ENCODE data around the gene SNRNP70.
A peak's percentile ranks its signal among the peaks of the same experiment; 100 is the strongest.
"Not testable (repeated sequence)": the region's sequence is repeated elsewhere in the genome, so short reads cannot be mapped to it uniquely, and the experiment has no call there.

The SNRNP70 gene

DNA sequence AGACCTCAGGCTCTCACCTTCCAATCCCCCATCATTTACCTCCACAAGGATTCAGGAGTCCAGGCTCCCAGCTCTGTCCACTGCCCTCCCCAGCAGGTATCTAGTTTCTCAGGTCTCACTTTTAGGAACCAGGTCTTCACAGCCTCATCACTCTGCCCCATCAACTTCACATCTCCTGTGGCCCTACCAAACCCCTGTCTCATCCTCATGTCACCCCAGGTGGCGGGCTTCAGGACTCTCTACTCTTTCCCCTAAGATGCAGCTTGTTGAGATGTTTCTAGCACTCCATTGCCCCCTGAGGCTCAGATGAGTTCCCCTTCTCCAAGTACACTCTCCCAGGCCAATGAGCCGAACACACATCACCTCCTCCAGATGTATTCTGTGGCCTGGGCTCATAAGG is 35.6 kb downstream of the SNRNP70 start:
- TF ChIP-seq, protein P1, sequence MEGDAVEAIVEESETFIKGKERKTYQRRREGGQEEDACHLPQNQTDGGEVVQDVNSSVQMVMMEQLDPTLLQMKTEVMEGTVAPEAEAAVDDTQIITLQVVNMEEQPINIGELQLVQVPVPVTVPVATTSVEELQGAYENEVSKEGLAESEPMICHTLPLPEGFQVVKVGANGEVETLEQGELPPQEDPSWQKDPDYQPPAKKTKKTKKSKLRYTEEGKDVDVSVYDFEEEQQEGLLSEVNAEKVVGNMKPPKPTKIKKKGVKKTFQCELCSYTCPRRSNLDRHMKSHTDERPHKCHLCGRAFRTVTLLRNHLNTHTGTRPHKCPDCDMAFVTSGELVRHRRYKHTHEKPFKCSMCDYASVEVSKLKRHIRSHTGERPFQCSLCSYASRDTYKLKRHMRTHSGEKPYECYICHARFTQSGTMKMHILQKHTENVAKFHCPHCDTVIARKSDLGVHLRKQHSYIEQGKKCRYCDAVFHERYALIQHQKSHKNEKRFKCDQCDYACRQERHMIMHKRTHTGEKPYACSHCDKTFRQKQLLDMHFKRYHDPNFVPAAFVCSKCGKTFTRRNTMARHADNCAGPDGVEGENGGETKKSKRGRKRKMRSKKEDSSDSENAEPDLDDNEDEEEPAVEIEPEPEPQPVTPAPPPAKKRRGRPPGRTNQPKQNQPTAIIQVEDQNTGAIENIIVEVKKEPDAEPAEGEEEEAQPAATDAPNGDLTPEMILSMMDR (IDR thresholded peaks at IDR 0.05; ENCODE audit: extremely low read depth, missing control alignments), result no peak

DNA sequence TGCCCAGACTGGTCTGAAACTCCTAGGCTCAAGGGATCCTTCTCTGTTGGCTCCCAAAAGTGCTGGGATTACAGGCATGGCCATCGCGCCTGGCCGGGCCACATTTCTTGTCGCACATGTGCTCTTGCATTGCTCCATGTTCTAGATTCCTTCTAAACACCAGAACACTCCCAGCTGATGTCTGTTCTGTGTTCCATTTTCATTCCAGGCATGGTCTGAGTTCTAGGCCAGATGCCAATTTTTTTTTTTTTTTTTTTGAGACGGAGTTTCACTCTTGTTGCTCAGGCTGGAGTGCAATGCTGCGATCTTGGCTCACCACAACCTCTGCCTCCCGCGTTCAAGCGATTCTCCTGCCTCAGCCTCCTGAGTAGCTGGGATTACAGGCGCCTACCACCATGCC is 36.6 kb downstream of the SNRNP70 start:
- DNase-seq (ENCODE audit: low spot score), result not testable (repeated sequence)

More for the DNA sequence above, 35.6 kb downstream of the SNRNP70 start:
- no peak for DNase-seq (ENCODE audit: low spot score)

DNA sequence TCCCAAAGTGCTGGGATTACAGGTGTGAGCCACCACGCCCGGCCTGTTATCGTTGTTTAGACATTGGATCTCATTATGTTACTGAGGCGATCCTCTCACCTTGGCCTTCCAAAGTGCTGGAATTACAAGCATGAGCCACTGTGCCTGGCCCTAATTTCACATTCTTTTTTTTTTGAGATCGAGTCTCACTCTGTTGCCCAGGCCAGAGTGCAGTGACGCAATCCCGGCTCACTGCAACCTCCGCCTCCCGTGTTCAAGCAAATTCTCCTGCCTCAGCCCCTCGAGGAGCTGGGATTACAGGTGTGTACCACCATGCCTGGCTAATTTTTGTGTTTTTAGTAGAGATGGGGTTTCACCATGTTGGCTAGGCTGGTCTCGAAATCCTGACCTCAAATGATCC is 38.0 kb downstream of the SNRNP70 start:
- not testable (repeated sequence) for DNase-seq (ENCODE audit: low spot score)

DNA sequence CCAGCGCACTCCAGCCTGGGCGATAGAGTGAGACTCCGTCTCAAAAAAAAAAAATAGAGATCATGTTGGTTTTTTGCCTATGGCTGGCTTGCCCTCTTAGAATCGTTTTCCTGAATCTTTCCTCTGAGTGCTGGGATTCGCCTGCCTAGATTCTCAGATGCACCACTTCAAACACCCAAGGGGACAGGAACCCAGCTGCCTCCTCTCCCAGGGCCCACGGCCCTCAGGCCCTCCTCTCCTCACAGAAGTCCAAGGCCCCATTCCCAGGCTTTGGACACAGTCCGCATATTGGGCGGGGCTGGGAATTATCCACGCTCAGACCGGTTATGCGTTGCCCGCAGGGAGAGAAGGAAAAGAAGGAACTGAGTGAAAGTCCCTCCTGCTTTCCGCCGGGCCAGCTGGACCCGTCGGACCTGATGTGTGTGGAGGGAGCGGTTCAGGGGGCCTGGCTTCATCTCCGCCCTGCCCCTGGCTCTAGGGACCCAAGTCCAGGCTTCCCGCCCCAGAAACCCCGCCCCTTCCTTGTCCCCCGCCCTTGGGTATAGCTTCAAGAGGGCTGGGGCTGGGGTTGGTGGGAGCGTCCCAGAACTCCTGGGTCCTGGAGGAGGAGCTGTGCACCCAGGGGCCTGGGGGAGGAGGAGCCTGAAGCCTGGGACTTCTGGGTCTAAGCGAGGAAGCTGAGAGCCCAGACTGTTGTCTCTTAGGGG is 39.9 kb downstream of the SNRNP70 start:
- TF ChIP-seq, protein P1 (IDR thresholded peaks at IDR 0.05; ENCODE audit: extremely low read depth, missing control alignments), result no peak
- no peak for DNase-seq (ENCODE audit: low spot score)

DNA sequence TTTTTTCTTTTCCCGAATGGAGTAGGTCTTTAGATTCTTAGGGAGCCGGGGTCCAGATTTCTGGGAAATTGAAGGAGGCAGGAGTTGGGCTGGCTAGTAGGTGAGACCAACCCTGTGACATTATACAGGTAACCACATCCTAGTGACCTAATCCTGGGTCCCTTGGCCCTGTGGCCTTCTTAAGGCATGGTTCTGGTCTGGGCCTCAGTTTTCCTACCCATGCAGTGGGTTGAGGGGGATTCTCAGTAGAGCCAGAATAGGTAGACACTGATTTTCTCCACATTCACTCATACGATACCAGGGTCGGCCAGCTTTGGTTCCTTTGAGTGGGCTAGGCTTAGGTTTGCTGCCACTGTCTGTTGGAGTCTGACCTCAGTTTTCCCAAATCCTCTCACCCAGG is 41.3 kb downstream of the SNRNP70 start:
- TF ChIP-seq, protein P1 (IDR thresholded peaks at IDR 0.05; ENCODE audit: extremely low read depth, missing control alignments), result no peak
- no peak for DNase-seq (ENCODE audit: low spot score)

DNA sequence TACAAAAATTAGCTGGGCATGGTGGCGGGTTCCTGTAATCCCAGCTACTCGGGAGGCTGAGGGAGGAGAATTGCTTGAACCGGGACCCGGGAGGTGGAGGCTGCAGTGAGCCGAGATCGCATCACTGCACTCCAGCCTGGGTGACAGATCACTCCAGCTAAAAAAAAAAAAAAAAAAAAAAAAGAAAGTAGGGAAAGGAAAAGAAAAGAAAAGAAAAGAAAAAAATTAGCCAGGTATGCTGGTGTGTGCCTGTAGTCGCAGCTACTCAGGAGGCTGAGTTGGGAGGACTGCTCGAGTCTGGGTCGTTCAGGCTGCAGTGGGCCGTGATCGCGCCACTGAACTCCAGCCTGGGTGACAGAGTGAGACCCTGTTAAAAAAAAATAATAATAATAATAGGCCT is 42.0 kb downstream of the SNRNP70 start:
- not testable (repeated sequence) for DNase-seq (ENCODE audit: low spot score)

DNA sequence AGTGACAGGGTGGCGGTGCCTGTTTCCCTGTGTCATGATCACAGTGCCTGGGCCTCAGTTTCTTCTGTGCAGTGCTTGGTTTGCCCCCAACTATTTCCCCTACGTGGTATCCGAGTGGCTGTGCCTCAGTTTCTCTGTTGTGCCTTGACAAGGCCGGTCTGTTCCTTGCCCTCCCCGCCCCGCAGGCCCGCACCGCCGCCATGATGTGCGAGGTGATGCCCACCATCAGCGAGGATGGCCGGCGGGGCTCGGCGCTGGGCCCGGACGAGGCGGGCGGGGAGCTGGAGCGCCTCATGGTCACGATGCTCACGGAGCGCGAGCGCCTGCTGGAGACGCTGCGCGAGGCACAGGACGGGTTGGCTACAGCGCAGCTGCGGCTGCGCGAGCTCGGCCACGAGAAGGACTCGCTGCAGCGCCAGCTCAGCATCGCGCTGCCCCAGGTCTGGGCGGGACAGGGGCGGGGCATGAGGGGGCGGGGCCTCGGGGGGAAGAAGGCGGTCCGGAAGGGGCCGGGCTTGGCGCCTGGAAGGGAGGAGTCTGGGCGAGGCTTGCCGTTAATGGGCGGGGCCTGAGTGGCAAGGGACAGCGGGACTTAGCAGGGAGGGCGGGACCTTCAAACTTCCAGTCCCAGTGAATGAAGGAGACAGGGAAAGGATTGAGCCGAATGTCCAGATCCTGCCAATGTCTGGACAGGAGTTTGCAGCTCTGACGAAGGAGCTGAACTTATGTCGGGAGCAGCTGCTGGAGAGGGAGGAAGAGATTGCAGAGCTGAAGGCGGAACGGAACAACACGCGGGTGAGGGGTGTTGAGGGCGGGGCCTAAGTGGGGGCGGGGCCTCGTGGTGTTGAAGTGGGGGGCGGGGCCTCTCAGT is 42.7 kb downstream of the SNRNP70 start:
- DNase-seq (ENCODE audit: low spot score), result peak; percentile 99
- TF ChIP-seq, protein P1 (IDR thresholded peaks at IDR 0.05; ENCODE audit: extremely low read depth, missing control alignments), result no peak

DNA sequence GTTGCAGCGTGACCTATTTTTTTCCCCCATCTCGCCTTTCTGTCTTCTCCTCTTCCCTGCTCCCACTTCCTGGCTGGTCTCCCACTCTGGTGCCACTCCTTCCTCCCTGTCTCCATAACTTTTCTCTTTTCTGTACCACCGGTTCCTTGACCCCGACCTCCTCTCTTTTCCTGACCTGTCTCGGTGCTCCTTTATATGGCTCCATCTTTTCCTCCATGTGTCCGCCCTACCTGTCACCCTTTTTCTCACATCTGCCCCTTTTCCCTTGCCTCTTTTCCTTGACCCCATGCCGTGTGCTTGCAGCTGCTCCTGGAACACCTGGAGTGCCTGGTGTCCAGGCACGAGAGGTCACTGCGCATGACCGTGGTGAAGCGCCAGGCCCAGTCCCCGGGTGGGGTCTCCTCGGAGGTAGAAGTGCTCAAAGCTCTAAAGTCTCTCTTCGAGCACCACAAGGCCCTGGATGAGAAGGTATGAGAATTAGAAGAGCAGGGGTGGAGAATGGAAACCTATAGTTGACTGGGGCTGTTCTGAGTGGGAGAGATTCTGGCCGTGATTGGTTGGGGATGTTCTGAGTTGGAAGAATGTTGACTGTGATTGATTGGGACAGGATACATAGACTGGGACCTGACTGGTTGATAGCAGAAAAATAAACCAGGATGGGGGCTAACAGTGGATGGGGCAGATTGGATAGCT is 43.4 kb downstream of the SNRNP70 start:
- TF ChIP-seq, protein P1 (IDR thresholded peaks at IDR 0.05; ENCODE audit: extremely low read depth, missing control alignments), result no peak
- DNase-seq (ENCODE audit: low spot score), result no peak

Measured in GM20000 (cell line).